ENCODE data around the gene NELL1.

NELL1 gene

DNA sequence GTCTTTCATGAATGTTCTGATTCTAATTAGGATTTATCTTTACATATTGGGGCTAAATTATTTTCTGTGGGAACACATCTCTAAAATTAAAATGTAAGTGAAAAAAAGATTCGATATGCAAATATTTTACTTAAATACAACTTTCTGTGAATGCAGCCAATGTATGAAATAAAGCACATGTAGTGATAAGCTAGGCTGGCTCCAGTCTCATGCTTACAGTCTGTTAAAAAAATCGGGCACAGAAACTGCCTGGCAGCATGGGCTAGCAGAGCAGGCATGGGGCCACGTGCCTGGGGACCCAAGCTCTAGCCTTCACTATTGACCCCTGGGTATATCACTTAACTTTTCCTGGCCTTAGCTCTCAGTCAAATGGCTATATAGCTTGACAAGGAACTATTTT is 46.5 kb downstream of the NELL1 start:
- H3K18ac ChIP-seq (ENCODE audit: low read depth in 1 of 2, low read length in 2 of 2): no peak overlapping the region
- H3K27me3 ChIP-seq (ENCODE audit: control insufficient read depth in 1 of 2, insufficient read depth in 1 of 2, low read length in 2 of 2): no peaks in the 10 kb centered on the region
- no peak overlapping the region for H2BK5ac ChIP-seq (ENCODE audit: low read depth, low read length, poor library complexity, severe bottlenecking)
- no peak overlapping the region for H2AFZ ChIP-seq (ENCODE audit: low read depth, low read length)
- H3K27ac ChIP-seq (ENCODE audit: low read length, poor library complexity, severe bottlenecking): no peak overlapping the region
- H2AK5ac ChIP-seq (ENCODE audit: low read length, severe bottlenecking): no peak overlapping the region
- no peak overlapping the region for H4K8ac ChIP-seq (ENCODE audit: low read length)
- no peak overlapping the region for H4K91ac ChIP-seq (ENCODE audit: low read length)
- H3K23ac ChIP-seq (ENCODE audit: low read length in 2 of 2): no peak overlapping the region
- no peaks in the 10 kb centered on the region for H3K36me3 ChIP-seq (ENCODE audit: control insufficient read depth in 1 of 2, insufficient read depth in 2 of 2, low read depth in 1 of 2, low read length in 2 of 2)
- H3K14ac ChIP-seq (ENCODE audit: low read length in 2 of 2): no peak overlapping the region
- no peak overlapping the region for H2BK120ac ChIP-seq (ENCODE audit: low read depth, low read length)
- H3K4me1 ChIP-seq (ENCODE audit: control insufficient read depth, insufficient read depth, low read depth, low read length): no peaks in the 10 kb centered on the region
- H3K4me2 ChIP-seq (ENCODE audit: low read length, poor library complexity, severe bottlenecking): no peak overlapping the region
- no peak overlapping the region for H3K4ac ChIP-seq (ENCODE audit: low read depth in 1 of 2, low read length in 2 of 2)
- no peak overlapping the region for H2BK12ac ChIP-seq (ENCODE audit: low read length in 2 of 2)
- H2BK15ac ChIP-seq (ENCODE audit: low read depth, poor library complexity, severe bottlenecking): no peak overlapping the region
- H3K4me3 ChIP-seq (ENCODE audit: insufficient read depth in 1 of 2, low read depth in 1 of 2, low read length in 2 of 2): no peak overlapping the region
- 59% methylated on average over 2 of the region's 3 CpGs for WGBS
- H3K9me3 ChIP-seq (ENCODE audit: control insufficient read depth, low read length): peaks cover 2% of the 10 kb centered on the region
- no peak for DNase-seq
- H3K79me1 ChIP-seq (replicated peaks; ENCODE audit: low read length, poor library complexity, severe bottlenecking): no peaks in the 10 kb centered on the region
- no peak overlapping the region for H3K9ac ChIP-seq (ENCODE audit: low read length)

GRCh38 chr11:20719821-20720220 is 50.4 kb downstream of the NELL1 start:
- WGBS: 80% methylated on average over 1 of the region's 2 CpGs
- peaks cover 2% of the 10 kb centered on the region for H3K9me3 ChIP-seq (ENCODE audit: control insufficient read depth, low read length)

GRCh38 chr11:20723366-20723765 is 54.0 kb downstream of the NELL1 start:
- no peak overlapping the region for H2BK12ac ChIP-seq (ENCODE audit: low read length in 2 of 2)
- H4K91ac ChIP-seq (ENCODE audit: low read length): no peak overlapping the region
- H4K8ac ChIP-seq (ENCODE audit: low read length): no peak overlapping the region
- no peaks in the 10 kb centered on the region for H3K27me3 ChIP-seq (ENCODE audit: control insufficient read depth in 1 of 2, insufficient read depth in 1 of 2, low read length in 2 of 2)
- H3K14ac ChIP-seq (ENCODE audit: low read length in 2 of 2): no peak overlapping the region
- H3K4me2 ChIP-seq (ENCODE audit: low read length, poor library complexity, severe bottlenecking): no peak overlapping the region
- H3K18ac ChIP-seq (ENCODE audit: low read depth in 1 of 2, low read length in 2 of 2): no peak overlapping the region
- H3K4me3 ChIP-seq (ENCODE audit: insufficient read depth in 1 of 2, low read depth in 1 of 2, low read length in 2 of 2): no peak overlapping the region
- H3K4me1 ChIP-seq (ENCODE audit: control insufficient read depth, insufficient read depth, low read depth, low read length): no peaks in the 10 kb centered on the region
- no peak overlapping the region for H2BK5ac ChIP-seq (ENCODE audit: low read depth, low read length, poor library complexity, severe bottlenecking)
- H3K9me3 ChIP-seq (ENCODE audit: control insufficient read depth, low read length): no peaks in the 10 kb centered on the region
- WGBS: 11% methylated on average over 1 of the region's 1 CpG
- H2BK15ac ChIP-seq (ENCODE audit: low read depth, poor library complexity, severe bottlenecking): no peak overlapping the region
- H3K4ac ChIP-seq (ENCODE audit: low read depth in 1 of 2, low read length in 2 of 2): no peak overlapping the region
- no peaks in the 10 kb centered on the region for H3K79me1 ChIP-seq (replicated peaks; ENCODE audit: low read length, poor library complexity, severe bottlenecking)
- H3K36me3 ChIP-seq (ENCODE audit: control insufficient read depth in 1 of 2, insufficient read depth in 2 of 2, low read depth in 1 of 2, low read length in 2 of 2): no peaks in the 10 kb centered on the region
- H3K9ac ChIP-seq (ENCODE audit: low read length): no peak overlapping the region
- H2BK120ac ChIP-seq (ENCODE audit: low read depth, low read length): no peak overlapping the region
- H2AK5ac ChIP-seq (ENCODE audit: low read length, severe bottlenecking): no peak overlapping the region
- no peak overlapping the region for H2AFZ ChIP-seq (ENCODE audit: low read depth, low read length)
- DNase-seq: no peak
- no peak overlapping the region for H3K23ac ChIP-seq (ENCODE audit: low read length in 2 of 2)
- H3K27ac ChIP-seq (ENCODE audit: low read length, poor library complexity, severe bottlenecking): no peak overlapping the region

More at GRCh38 chr11:20719821-20720220, 50.4 kb downstream of the NELL1 start:
- no peak overlapping the region for H3K14ac ChIP-seq (ENCODE audit: low read length in 2 of 2)
- no peak overlapping the region for H2AFZ ChIP-seq (ENCODE audit: low read depth, low read length)
- H2BK12ac ChIP-seq (ENCODE audit: low read length in 2 of 2): no peak overlapping the region
- no peak overlapping the region for H3K23ac ChIP-seq (ENCODE audit: low read length in 2 of 2)
- H2BK15ac ChIP-seq (ENCODE audit: low read depth, poor library complexity, severe bottlenecking): no peak overlapping the region
- H3K4ac ChIP-seq (ENCODE audit: low read depth in 1 of 2, low read length in 2 of 2): no peak overlapping the region
- H2BK5ac ChIP-seq (ENCODE audit: low read depth, low read length, poor library complexity, severe bottlenecking): no peak overlapping the region
- no peak overlapping the region for H4K91ac ChIP-seq (ENCODE audit: low read length)
- no peak overlapping the region for H2BK120ac ChIP-seq (ENCODE audit: low read depth, low read length)
- H3K4me3 ChIP-seq (ENCODE audit: insufficient read depth in 1 of 2, low read depth in 1 of 2, low read length in 2 of 2): no peak overlapping the region
- H2AK5ac ChIP-seq (ENCODE audit: low read length, severe bottlenecking): no peak overlapping the region
- no peaks in the 10 kb centered on the region for H3K27me3 ChIP-seq (ENCODE audit: control insufficient read depth in 1 of 2, insufficient read depth in 1 of 2, low read length in 2 of 2)
- no peak overlapping the region for H3K27ac ChIP-seq (ENCODE audit: low read length, poor library complexity, severe bottlenecking)
- no peaks in the 10 kb centered on the region for H3K4me1 ChIP-seq (ENCODE audit: control insufficient read depth, insufficient read depth, low read depth, low read length)
- H3K18ac ChIP-seq (ENCODE audit: low read depth in 1 of 2, low read length in 2 of 2): no peak overlapping the region
- H3K79me1 ChIP-seq (replicated peaks; ENCODE audit: low read length, poor library complexity, severe bottlenecking): no peaks in the 10 kb centered on the region
- no peak overlapping the region for H3K9ac ChIP-seq (ENCODE audit: low read length)
- no peaks in the 10 kb centered on the region for H3K36me3 ChIP-seq (ENCODE audit: control insufficient read depth in 1 of 2, insufficient read depth in 2 of 2, low read depth in 1 of 2, low read length in 2 of 2)
- H3K4me2 ChIP-seq (ENCODE audit: low read length, poor library complexity, severe bottlenecking): no peak overlapping the region
- no peak overlapping the region for H4K8ac ChIP-seq (ENCODE audit: low read length)
- DNase-seq: no peak

- Histone ChIP-seq H3K4ac (ENCODE audit: low read depth in 1 of 2, low read length in 2 of 2) (no peak overlapping the region), H2BK5ac (ENCODE audit: low read depth, low read length, poor library complexity, severe bottlenecking) (no peak overlapping the region), H3K4me1 (ENCODE audit: control insufficient read depth, insufficient read depth, low read depth, low read length) (no peaks in the 10 kb centered on the region), H4K8ac (ENCODE audit: low read length) (no peak overlapping the region), H3K4me3 (ENCODE audit: insufficient read depth in 1 of 2, low read depth in 1 of 2, low read length in 2 of 2) (no peak overlapping the region), H3K79me1 (replicated peaks; ENCODE audit: low read length, poor library complexity, severe bottlenecking) (no peaks in the 10 kb centered on the region), H3K14ac (ENCODE audit: low read length in 2 of 2) (no peak overlapping the region), H3K9me3 (ENCODE audit: control insufficient read depth, low read length) (no peaks in the 10 kb centered on the region), H2BK15ac (ENCODE audit: low read depth, poor library complexity, severe bottlenecking) (no peak overlapping the region), H3K23ac (ENCODE audit: low read length in 2 of 2) (no peak overlapping the region), H4K91ac (ENCODE audit: low read length) (no peak overlapping the region), H2AK5ac (ENCODE audit: low read length, severe bottlenecking) (no peak overlapping the region), H2AFZ (ENCODE audit: low read depth, low read length) (no peak overlapping the region), H2BK120ac (ENCODE audit: low read depth, low read length) (no peak overlapping the region), H2BK12ac (ENCODE audit: low read length in 2 of 2) (no peak overlapping the region), H3K4me2 (ENCODE audit: low read length, poor library complexity, severe bottlenecking) (no peak overlapping the region), H3K9ac (ENCODE audit: low read length) (no peak overlapping the region), H3K27me3 (ENCODE audit: control insufficient read depth in 1 of 2, insufficient read depth in 1 of 2, low read length in 2 of 2) (no peaks in the 10 kb centered on the region), H3K18ac (ENCODE audit: low read depth in 1 of 2, low read length in 2 of 2) (no peak overlapping the region), H3K36me3 (ENCODE audit: control insufficient read depth in 1 of 2, insufficient read depth in 2 of 2, low read depth in 1 of 2, low read length in 2 of 2) (no peaks in the 10 kb centered on the region), H3K27ac (ENCODE audit: low read length, poor library complexity, severe bottlenecking) (no peak overlapping the region)
- no peak for DNase-seq
- WGBS: 67% methylated on average over 4 of the region's 4 CpGs
Measured at GRCh38 chr11:20729597-20730105, 60.3 kb downstream of the NELL1 start.

Measured in mesenchymal stem cell (in vitro differentiated cells and primary cell).